Muscle of arm (tissue), 12 donors: ENCODE measurements around the gene NCEH1. TPM values are rescaled to one million over a fixed set of nuclear protein-coding genes. Genes with fewer than 3 reads are reported as not detected.
"Not testable (repeated sequence)": the region's sequence is repeated elsewhere in the genome, so short reads cannot be mapped to it uniquely, and the experiment has no call there.

Experiments
- DNase-seq: peaks from one replicate; pipeline ENCODE4 v3.0.0-alpha.2; 2013
- polyA plus RNA-seq, 12 donors: library from polyadenylated mRNA; unstranded; fragments of 120-200 nt; gene quantifications; one replicate each; pipeline ENCODE4 v1.2.1, GENCODE V29; 2013; ENCODE audit not compliant: insufficient read length in 12 of 12

Gene NCEH1
- polyA plus RNA-seq, 12 donors, result 1.7 to 11.9 (median 2.1) TPM; not detected in 1

DNA sequence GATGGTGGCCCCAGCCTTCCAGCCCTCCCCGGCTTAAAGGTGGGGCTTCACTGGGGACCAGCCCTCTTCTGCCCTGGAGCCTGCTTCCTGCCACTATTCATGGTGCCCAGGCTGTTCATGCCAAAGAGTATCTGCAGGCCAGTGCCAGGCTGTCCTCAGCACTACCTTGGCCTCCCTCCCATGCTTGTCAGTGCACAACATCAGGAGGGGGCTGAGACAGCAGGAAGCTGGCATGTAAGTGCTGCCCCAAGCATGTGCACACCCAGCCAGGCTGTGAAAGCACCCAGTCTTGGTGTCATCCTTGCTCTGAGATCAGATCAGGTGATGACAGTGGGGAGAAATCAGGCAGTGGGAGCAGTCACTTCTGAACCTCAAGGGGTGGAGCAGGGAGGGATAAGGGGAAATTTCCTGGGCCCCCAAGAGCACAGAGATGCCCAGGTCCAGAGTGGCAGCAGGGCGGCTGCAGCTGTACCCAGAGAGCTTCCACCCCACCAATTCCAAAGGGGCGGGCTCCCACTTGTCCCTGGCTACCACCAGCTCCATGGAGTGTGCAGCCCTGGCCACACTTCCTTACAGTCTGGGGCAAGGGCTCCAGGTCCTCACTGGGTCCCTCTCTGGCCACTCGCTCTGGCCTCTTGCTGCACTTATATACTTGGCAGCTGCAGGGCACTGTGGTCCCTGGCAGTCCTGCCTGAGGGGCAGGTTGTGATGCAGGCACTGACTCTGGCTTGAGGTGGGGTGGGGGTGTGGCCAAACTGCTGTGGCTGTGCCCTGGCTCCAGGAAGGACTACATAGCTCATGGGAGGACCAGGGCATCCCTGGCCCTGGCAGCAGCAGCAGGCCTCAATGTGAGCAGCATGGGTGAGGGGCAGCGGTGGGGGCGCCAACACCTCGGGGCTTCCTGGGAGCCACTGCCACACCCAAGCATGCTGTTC, 96.3 kb downstream of the NCEH1 start:
- no peak for DNase-seq

DNA sequence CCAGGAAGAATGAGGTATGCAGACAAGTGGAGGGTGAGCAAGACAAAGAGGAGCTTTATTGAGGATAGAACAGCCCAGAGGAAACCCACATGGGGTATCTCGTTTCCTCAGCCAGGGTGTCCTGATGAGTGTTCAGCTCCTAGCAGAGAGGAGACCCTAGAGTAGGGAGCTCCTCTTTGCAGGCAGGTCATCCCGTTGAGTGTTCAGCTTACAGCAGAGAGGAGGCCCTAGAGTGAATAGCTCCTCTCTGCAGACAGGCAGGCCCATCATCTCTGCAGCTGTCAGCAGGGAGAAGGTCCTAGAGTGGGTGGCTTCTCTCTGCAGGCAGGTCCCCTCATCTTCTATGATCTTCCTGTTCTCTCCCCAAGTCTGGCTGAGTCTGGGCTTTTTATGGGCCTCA, 97.0 kb downstream of the NCEH1 start:
- no peak for DNase-seq

DNA sequence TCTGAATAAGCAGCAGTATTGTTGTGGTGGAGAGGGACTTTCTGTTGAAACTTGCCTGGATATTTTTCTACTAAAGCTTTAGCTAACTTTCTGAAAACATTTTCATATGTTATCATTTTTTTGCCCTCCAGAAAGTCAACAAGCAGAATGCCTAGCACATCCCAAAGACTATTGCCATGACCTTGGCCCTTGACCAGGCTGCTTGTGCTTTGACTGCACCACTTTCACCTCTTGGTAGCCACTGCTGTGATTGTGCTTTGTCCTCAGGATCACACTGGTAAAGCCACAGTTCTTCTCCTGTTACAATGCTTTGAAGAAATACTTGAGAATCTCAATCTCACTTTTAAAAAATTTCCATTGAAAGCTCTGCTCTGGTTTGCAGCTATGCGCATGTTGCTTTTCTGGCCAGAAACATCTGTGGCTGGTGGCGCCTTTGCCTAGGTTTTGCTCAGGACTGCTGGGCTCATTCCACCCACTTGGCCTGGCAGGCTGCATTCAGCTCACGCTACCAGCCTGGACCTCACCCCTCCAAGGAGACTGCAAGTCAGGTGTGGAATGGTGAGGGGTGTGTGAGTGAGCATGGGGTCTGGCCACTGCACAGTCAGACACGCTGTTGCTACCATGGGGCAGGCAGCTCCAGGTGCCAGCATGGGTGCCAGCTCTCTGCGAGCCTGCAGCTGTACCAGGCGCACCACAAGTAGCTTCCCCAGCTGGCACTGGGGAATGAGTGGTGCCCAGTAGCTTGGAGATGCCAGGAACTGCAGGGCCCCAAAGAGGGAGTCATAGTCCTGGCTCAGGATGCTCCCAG, 97.8 kb downstream of the NCEH1 start:
- DNase-seq, result no peak

DNA sequence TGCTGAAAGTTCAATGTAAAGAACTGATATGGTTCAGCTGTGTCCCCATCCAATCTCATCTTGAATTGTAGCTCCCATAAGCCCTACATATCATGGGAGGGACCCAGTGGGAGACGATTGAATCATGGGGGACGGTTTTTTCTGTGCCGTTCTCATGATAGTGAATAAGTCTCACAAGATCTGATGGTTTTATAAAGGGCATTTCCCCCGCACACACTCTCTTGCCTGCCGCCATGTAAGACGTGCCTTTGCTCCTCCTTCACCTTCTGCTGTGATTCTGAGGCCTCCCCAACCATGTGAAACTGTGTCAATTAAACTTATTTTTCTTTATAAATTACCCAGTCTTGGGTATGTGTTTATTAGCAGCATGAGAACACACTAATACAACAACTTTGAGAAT, 101.1 kb downstream of the NCEH1 start:
- DNase-seq, result no peak

DNA sequence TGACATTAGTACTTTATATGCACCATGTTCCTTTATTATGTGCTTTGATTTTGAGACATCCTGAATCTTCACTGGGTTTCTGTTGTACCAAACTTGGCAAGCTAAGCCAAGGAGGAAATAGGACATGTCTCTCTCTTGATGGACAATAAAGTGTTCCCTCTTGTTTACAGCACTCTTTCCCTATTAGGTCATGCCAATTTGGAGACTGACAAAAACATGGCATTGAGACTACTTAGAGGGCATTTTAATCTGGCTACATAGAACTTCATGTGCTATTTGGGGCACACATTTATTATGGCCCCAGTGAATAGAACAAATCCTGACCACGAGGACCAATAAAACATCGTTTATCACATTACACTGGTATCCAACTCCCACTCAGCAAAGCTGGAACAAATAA, 102.3 kb downstream of the NCEH1 start:
- DNase-seq, result no peak

DNA sequence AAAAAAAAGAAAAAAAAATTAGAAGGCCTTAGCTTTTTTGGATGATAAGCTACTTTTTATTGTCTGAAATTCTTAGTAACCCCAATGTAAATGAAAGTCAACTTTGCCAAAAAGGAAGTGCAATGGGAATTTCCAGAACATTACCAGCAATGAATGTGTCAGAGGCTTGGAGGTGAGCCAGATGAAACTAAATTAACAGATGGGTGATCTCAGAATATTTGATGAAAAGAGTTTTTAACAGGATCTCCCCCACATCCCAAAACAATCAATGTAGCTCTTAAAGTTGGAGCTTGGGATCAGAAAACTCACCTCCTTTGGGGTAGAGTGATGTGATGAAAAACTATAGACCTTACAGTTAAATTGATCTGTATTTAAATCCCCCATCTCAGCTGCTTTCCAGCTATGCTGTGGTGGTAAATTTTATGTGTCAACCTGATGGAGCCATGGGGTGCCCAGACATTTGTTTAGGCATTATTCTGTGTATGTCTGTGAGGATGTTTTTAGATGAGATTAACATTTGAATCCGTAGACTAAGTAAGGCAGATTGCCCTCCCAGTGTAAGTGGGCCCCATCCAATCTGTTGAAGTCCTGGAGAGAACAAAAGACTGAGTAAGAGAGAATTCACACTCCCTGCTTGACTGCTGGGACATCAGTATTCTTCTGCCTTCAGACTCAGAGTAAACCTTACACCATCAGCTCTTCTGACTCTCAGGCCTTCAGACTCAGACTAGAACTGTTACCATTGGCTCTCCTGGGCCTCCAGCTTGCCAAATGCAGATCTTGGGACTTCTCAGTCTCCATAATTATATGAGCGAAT, 103.4 kb downstream of the NCEH1 start:
- DNase-seq, result no peak

DNA sequence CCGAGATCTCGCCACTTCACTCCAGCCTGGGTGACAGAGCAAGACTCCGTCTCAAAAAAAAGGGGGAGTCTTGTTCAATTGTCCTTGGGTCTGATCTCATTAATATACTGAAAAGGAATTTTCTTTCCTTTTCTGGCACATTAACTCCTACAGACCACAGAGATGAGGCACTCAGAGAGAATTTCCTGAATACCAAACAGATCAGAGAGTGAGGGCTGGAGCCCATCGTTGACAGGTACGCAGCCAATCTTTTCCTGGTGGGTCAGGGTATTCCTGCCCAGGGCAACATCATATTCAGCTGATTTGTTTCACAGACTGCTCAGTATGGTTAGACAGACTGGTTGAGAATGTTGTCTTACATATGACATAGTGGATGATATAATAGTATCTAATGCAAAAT, 104.8 kb downstream of the NCEH1 start:
- DNase-seq, result no peak

DNA sequence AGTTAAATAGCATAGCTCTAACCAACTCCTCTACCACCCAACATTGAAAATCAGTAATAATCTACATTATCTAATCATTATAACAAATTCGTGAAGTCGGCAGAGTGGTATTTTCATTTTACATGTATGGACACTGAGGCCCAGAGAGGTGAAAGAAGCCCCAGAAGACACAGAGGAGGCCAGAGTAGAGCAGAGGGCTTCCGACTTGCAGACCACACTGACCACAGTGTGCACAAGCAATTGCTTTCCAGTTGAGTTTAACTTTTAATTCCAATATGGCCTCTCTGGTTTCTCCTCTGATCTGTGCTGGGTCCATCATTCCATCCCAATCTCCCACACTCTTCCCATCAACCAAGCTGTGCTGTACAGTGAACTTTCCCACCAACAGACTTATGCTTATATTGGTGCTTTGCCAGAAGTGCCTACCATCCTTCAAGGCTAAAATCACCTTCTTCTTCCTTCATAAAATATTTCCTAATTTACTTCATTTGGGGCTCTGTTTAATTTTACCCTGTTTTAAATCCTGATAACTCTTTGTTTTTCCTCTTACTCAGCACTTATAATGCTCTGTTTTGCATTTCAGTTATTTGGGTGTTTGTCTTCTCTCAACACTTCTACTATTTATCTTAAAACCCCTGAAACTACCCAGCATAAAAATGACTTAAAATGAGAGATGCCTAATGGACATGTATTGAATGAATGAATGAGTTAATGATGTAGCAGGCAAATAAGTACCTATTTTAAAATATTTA, 105.8 kb downstream of the NCEH1 start:
- DNase-seq, result no peak

DNA sequence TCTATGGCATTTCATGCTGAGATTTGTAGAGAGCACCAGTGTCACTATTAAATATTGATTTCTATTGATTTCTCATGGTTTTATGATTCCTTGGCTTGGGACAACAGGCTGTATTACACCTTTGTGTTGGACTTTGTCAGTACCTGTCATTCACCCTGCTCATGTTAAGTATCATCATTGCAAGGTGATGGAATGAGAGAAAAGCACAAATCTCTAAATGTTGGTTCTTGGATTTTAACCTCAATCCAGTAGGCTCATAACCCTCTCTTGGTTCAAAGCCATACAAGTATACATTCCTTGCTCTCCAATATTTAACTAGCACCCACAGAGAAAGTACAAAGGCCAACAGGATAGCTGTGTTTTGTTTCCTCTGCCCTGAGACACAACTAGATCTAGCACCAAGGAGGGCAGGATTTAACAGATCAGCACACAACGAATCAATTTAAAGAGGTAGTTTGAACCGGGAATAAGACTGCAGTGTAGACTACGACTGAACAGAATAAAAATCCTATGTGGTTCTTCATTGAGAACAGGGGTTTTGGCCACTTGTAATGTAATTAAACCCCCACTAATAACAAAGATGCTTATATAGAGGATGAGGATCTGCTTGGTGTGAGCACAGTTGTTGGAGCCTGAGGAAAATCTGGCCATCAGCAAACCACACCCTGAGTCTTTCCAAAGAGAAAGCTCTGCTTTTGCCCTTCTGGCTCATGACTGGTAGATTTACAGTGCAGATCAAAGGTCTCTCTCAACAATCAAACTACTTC, 109.6 kb downstream of the NCEH1 start:
- no peak for DNase-seq

DNA sequence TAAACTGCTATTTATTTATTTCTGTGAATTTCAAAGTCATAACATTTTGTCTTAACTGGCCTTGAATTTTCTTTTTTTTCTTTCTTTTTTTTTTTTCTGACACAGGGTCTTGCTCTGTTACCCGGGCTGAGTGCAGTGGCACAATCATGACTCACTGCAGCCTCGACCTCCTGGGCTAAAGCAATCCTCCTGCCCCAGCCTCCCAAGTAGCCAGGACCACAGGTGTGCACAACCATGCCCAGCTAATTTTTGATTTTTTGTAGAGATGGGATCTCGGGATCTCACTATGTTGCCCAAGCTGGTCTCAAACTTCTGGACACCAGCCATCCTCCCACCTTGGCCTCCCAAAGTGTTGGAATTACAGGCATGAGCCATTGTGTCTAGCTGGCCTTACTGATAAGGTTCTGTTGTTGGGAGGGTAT, 110.2 kb downstream of the NCEH1 start:
- no peak for DNase-seq

DNA sequence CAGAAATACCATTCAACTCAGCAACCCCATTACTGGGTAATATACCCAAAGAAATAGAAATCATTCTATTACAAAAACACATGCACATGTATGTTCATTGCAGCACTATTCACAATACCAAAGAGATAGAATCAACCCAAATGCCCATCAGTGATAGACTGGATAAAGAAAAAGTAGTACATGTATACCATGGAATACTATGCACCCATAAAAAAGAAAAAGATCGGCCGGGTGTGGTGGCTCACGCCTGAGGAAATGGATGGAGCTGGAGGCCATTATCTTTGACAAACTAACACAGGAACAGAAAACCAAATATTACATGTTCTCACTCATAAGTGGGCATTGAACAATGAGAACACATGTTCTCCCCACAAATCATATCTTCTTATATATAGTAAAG, 112.0 kb downstream of the NCEH1 start:
- DNase-seq, result no peak

DNA sequence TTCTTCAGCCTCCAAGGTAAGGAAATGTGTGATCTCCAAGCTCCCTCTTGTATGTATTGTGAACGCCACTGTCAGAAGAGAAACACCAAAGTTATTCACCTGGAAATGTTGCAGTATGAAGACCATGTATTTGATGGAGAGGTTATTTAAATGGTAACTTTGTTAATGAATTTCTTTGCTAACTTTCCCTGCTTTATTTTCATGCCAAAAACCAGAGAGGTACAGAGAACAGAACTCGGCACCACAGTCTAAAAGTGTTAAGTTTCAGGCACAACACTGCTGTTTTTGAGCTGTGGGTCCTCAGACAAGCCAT, 114.5 kb downstream of the NCEH1 start:
- DNase-seq, result no peak

DNA sequence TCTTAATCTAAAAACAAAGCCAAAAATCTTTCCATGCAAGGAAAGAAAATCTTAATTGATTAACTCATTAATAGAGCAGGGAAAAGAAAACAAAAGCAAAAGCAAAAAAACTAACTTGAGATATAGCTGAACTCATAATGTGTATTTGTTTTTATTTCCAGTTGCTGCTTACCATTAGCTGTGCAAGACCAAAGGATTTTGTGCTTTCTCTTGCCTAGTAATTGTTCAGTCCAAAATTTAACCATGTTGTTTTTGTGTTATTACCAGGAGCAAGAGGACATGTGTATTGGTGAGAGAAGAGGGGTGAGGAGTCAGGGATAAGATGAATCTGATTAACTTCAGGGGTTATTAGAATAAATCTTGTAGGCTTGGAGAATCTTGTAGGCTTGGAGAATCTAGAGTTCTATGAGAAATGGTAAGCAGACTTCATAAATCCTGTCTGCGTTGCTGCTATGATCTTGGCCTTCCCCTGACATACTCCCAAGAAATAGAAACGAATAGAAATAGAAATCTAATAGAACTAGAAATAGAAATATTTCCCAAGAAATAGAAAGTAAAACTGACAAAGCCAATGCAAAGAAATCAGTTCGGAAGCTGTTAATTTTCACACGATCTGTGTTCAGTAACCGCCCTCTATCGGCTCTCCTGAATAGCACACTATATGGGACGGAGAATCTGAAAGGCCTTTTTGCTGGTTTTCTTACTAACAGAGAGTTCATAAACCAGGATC, 115.0 kb downstream of the NCEH1 start:
- peak; percentile 37 for DNase-seq

DNA sequence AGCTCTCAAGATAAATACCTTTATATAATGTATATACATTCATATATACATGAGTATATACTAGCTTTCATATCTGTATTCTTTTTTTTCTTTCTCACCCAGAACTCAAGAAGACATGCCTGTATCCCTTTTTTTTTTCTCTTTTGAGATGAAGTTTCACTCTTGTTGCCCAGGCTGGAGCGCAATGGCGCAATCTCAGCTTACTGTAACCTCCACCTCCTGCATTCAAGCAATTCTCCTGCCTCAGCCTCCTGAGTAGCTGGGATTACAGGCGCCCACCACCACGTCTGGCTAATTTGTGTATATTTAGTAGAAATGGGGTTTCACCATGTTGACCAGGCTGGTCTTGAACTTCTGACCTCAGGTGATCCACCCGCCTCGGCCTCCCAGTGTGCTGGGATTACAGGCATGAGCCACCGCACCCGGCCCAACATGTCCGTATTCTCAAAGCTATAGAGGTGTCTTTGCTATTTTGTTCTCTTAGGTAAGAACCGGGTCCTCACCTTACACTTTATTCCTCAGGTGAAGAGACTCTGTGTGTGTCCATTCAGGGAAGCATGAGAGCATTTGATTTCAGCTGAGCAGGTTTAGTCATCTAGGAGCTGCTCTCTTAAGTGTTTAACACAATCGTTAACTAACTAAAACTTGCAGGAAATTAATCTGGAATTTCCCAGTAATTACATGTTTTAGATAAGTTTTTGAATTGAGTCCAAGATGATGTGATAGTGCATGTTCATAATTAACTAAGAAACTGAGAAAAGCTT, 115.8 kb downstream of the NCEH1 start:
- DNase-seq, result not testable (repeated sequence)

DNA sequence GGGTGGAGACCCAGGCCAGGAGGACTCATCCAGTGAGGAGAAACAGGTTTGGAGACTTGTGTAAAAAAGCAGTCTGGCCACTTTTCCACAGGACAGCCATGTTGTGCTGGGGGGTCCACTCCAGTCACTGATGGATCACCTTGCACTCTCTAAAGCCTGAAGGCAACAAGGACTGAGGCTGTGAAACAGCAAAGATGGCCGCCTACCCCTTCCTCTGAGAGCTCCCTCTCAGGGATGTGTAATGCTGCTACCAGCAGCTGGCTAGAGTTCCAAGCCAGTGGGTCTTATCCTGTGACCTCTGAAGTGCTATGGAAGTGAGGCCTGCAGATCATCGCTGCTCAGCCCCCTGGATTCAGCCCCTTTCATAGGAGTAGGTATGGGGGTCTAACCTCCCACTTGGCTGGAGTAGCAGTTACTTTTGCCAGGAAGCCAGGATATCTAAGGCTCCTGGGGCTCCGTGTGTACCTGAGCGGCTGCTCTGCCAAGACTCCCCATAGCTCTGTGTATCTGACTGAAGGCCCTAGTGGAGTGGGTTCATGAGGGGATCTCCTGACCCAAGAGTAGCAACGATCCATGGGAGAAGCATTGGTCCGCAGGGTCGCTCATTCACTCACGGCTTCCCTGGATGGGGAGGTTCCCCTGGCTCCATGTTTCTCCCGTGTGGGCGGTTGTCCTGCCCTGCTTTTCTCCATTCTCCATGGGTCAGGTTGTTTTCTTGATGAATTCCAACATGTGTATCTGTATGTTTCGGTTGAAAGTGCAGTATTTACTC, 117.8 kb downstream of the NCEH1 start:
- no peak for DNase-seq

DNA sequence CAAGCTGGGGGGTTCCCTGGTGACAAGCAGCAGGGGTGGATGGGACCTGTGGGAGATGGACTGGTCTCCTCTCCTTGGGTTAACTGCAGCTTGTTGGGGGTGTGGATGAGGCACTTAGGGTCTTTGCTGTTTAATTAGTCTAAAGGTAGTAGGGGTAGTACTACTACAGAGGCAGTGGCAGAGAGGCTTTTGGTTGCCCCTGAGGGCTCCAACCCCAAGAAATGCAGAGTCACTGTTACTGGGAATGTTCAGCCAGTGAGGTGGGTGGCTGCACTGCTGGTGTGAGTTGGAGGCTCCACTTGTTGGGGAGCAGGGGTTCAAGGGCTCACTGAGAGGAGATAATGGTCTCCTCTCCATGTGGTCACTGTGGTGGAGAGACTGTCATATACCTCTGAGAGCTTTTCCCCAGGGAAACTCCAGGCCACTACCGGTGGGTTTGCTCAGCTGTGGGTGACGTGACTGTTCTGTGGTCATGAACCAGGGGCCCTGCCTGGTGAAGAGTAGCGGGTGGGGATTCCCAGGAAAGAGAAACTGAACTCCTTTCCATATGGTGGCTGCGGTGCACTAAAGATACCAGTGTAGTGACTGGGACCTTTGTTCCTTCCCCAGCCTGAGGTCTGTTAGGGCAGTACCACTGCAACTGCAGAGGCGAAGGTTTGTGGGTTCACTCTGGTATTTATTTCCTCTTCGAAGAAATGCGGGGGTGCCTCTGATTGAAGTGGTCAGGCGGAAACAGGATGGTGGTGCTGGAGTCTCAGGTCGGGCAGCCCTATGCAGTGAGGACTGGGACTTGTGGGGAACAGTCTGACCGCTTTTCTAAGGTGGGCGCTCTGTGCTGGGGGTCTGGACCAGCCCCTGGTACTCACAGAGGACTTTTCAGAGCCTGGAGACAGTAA, 118.7 kb downstream of the NCEH1 start:
- DNase-seq, result no peak

DNA sequence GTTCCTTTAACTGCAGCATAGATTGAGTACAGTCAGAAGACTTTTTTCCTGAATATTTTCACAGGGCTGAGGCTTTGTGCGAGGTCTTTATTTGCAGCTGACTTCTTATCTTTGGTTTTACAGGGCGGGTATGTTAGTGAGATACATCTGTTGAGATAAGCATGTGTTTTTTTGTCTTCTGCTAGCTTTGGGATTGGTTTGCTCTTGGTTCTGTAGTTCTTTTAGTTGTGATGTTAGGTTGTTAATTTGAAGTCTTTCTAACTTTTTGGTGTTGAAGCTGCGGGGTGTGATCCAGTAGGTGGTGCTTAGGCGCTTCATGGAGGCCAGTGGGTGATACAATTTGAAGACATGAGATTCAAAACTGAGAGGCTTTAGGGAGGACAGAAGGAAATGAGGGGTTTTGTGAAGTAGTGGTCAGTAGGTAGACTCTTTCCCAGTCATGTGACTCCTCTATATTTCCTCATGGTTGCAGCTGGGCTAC, 119.7 kb downstream of the NCEH1 start:
- no peak for DNase-seq
